ENCODE data around the gene ZSCAN16.

Gene ZSCAN16

GRCh38 chr6:28161410-28162079, 37.1 kb downstream of the ZSCAN16 start:
- TF ChIP-seq CTCF (conservative IDR thresholded peaks at IDR 0.05; ENCODE audit: low read depth, low read length) = no peak
- no peak overlapping the region for H3K9ac ChIP-seq
- H3K4me3 ChIP-seq (IDR thresholded peaks at IDR 0.05; ENCODE audit: insufficient read depth, low read depth, low read length) = no peak overlapping the region
- H3K4me1 ChIP-seq (ENCODE audit: low read depth, poor library complexity, severe bottlenecking) = no peaks in the 10 kb centered on the region
- no peaks in the 10 kb centered on the region for H4K20me1 ChIP-seq (ENCODE audit: insufficient read depth)
- no peak overlapping the region for H3K27ac ChIP-seq
- H3K36me3 ChIP-seq (ENCODE audit: insufficient read depth) = no peaks in the 10 kb centered on the region
- H3K27me3 ChIP-seq (ENCODE audit: insufficient read depth, low read depth) = no peaks in the 10 kb centered on the region
- no peaks in the 10 kb centered on the region for H3K79me2 ChIP-seq (ENCODE audit: insufficient read depth, low read depth)
- no peak overlapping the region for H3K4me2 ChIP-seq
- H2AFZ ChIP-seq (ENCODE audit: low read depth) = no peak overlapping the region

DNA sequence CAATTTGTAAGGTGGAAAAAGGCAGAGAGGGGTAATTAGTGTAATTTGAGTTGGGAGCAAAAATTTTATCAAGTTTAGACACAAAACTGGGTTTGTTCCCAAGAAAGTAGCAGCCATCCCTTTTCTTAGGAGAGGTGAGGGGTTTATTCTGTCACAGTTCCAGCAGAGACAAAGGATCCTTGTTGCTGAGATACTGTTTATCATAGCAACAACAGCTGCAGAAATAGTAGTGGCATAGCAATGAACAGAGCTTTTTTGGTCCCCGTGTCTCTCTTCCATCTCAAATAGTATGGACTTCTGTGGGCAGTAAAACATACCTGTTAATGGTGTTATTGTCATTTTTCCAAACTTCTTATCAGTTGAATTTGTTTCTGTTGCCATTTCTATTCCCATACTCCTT, 41.2 kb downstream of the ZSCAN16 start:
- Histone ChIP-seq H3K4me2 (no peak overlapping the region), H2AFZ (ENCODE audit: low read depth) (no peak overlapping the region), H3K36me3 (ENCODE audit: insufficient read depth) (no peaks in the 10 kb centered on the region), H3K4me1 (ENCODE audit: low read depth, poor library complexity, severe bottlenecking) (no peaks in the 10 kb centered on the region), H3K9ac (no peak overlapping the region), H4K20me1 (ENCODE audit: insufficient read depth) (no peaks in the 10 kb centered on the region), H3K27me3 (ENCODE audit: insufficient read depth, low read depth) (no peaks in the 10 kb centered on the region), H3K27ac (no peak overlapping the region), H3K79me2 (ENCODE audit: insufficient read depth, low read depth) (no peaks in the 10 kb centered on the region), H3K4me3 (IDR thresholded peaks at IDR 0.05; ENCODE audit: insufficient read depth, low read depth, low read length) (no peak overlapping the region)
- no peak for TF ChIP-seq CTCF (conservative IDR thresholded peaks at IDR 0.05; ENCODE audit: low read depth, low read length)

DNA sequence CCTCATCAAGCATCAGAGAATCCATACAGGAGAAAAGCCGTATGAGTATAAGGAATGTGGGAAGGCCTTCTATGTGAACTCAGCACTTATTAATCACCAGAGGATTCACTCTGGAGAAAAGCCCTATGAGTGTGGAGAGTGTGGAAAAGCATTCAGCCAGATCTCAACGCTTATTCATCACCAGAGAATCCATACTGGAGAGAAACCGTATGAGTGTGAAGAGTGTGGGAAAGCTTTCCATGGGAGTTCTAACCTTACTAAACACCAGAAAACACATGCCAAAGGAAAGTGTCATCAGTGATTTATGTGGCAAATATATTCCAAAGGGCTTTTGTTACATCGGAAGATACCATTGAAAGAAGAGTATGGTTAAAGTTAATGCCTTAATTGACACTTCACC, 42.7 kb downstream of the ZSCAN16 start:
- no peak overlapping the region for H3K27ac ChIP-seq
- TF ChIP-seq CTCF (conservative IDR thresholded peaks at IDR 0.05; ENCODE audit: low read depth, low read length) = no peak
- H3K4me2 ChIP-seq = no peak overlapping the region

GRCh38 chr6:28167926-28168325, 43.5 kb downstream of the ZSCAN16 start:
- Histone ChIP-seq H3K27ac (no peak overlapping the region), H3K4me3 (IDR thresholded peaks at IDR 0.05; ENCODE audit: insufficient read depth, low read depth, low read length) (no peak overlapping the region), H3K4me1 (ENCODE audit: low read depth, poor library complexity, severe bottlenecking) (no peaks in the 10 kb centered on the region), H4K20me1 (ENCODE audit: insufficient read depth) (no peaks in the 10 kb centered on the region), H3K27me3 (ENCODE audit: insufficient read depth, low read depth) (no peaks in the 10 kb centered on the region), H3K79me2 (ENCODE audit: insufficient read depth, low read depth) (no peaks in the 10 kb centered on the region), H3K4me2 (no peak overlapping the region), H2AFZ (ENCODE audit: low read depth) (no peak overlapping the region), H3K36me3 (ENCODE audit: insufficient read depth) (no peaks in the 10 kb centered on the region), H3K9ac (no peak overlapping the region)
- TF ChIP-seq CTCF (conservative IDR thresholded peaks at IDR 0.05; ENCODE audit: low read depth, low read length) = no peak

More for the DNA sequence above, 42.7 kb downstream of the ZSCAN16 start:
- Histone ChIP-seq H4K20me1 (ENCODE audit: insufficient read depth) (no peaks in the 10 kb centered on the region), H2AFZ (ENCODE audit: low read depth) (no peak overlapping the region), H3K9ac (no peak overlapping the region), H3K4me3 (IDR thresholded peaks at IDR 0.05; ENCODE audit: insufficient read depth, low read depth, low read length) (no peak overlapping the region), H3K79me2 (ENCODE audit: insufficient read depth, low read depth) (no peaks in the 10 kb centered on the region), H3K27me3 (ENCODE audit: insufficient read depth, low read depth) (no peaks in the 10 kb centered on the region), H3K36me3 (ENCODE audit: insufficient read depth) (no peaks in the 10 kb centered on the region), H3K4me1 (ENCODE audit: low read depth, poor library complexity, severe bottlenecking) (no peaks in the 10 kb centered on the region)

All from KMS-11 (cell line).